HepG2 (cell line): ENCODE measurements around the gene BIRC6.

ENCODE experiments used
- CBX5 ChIP-seq: sonication (generic); formaldehyde crosslinking; IDR thresholded peaks from 2 replicates; pipeline ENCODE4 v1.4.0; 2020; ENCODE audit warnings: missing genetic modification reagents, borderline replicate concordance
- MAZ ChIP-seq, 2 experiments: sonication (generic) in 1 of 2; formaldehyde crosslinking in 1 of 2; IDR thresholded peaks; 2 replicates each; pipeline versions ENCODE4 v1.5.0 to v1.6.1; 2012 to 2020; ENCODE audit warnings: low read depth in 2 of 2, mild to moderate bottlenecking in 2 of 2, borderline replicate concordance in 1 of 2, improper control_type of control experiment in 1 of 2, low read length in 1 of 2, missing genetic modification reagents in 1 of 2, moderate library complexity in 1 of 2
- NCOA1 ChIP-seq: sonication (generic); formaldehyde crosslinking; IDR thresholded peaks from 2 replicates; pipeline ENCODE4 v1.9.0; 2021; ENCODE audit warnings: missing genetic modification reagents
- PHB2 ChIP-seq: fragments of 450-650 bp; IDR thresholded peaks from 2 replicates; pipeline ENCODE4 v1.6.1; 2018; ENCODE audit not compliant: partially characterized antibody
- POLR2AphosphoS5 ChIP-seq: IDR thresholded peaks from 2 replicates; pipeline ENCODE4 v1.6.1; 2012; ENCODE audit warnings: low read depth, low read length
- RBM22 ChIP-seq: fragments of 200-400 bp; formaldehyde crosslinking; optimal IDR thresholded peaks from 2 replicates; pipeline ENCODE3; 2017; ENCODE audit warnings: mild to moderate bottlenecking, low read length, moderate library complexity
- ZNF44 ChIP-seq: sonication (generic); formaldehyde crosslinking; IDR thresholded peaks from 2 replicates; pipeline ENCODE4 v1.5.1; 2020; ENCODE audit warnings: mild to moderate bottlenecking, missing genetic modification reagents
- ZNF614 ChIP-seq: IDR thresholded peaks from 2 replicates; pipeline ENCODE4 v1.6.1; 2018; ENCODE audit warnings: missing biosample characterization, missing genetic modification reagents, inconsistent platforms, borderline replicate concordance
- ZSCAN29 ChIP-seq: sonication (generic); formaldehyde crosslinking; conservative IDR thresholded peaks from 2 replicates; pipeline ENCODE4 v1.4.0; 2020; ENCODE audit warnings: mild to moderate bottlenecking, missing genetic modification reagents
- TF ChIP-seq, protein P1 (sequence below): sonication (generic); formaldehyde crosslinking; IDR thresholded peaks from 2 replicates; pipeline ENCODE4 v1.5.0; 2020; ENCODE audit warnings: mild to moderate bottlenecking, missing genetic modification reagents, moderate library complexity
- TF ChIP-seq, protein P2 (sequence below): sonication (generic); formaldehyde crosslinking; IDR thresholded peaks from 2 replicates; pipeline ENCODE4 v1.9.0; 2021; ENCODE audit warnings: missing genetic modification reagents, mild to moderate bottlenecking, borderline replicate concordance
- TF ChIP-seq, protein P3 (sequence below): sonication (generic); formaldehyde crosslinking; IDR thresholded peaks from 2 replicates; pipeline ENCODE4 v1.8.1; 2022; ENCODE audit warnings: mild to moderate bottlenecking, missing genetic modification reagents
- TF ChIP-seq, protein P4 (sequence below): sonication (generic); formaldehyde crosslinking; IDR thresholded peaks from 2 replicates; pipeline ENCODE4 v1.5.0; 2020; ENCODE audit warnings: mild to moderate bottlenecking, missing genetic modification reagents
- TF ChIP-seq, protein P5 (sequence below): sonication (generic); formaldehyde crosslinking; IDR thresholded peaks from 2 replicates; pipeline ENCODE4 v1.4.0; 2020; ENCODE audit warnings: missing genetic modification reagents, borderline replicate concordance

DNA sequence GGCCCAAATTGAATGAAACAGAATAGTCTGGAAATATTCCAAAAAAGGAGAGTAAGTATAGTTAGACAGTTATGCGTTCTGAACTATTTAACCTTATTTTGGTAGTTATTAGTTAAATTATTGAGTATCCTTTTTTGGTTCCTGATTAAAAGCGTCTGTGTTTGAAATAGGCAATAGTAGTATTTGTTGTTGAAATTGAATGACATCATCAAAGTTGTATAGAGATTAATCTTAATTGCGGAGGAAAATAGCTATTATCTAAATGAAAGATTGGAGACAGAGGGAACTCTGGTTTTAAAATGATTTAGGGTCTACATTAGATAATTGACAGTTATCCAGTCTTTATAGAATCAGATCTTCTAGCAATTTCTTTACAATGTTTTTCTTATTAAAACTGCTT is 115.8 kb downstream of the BIRC6 start:
- no peak for TF ChIP-seq MAZ (IDR thresholded peaks at IDR 0.05; ENCODE audit: borderline replicate concordance, low read depth, low read length)
- no peak for TF ChIP-seq MAZ (CRISPR knock-in tag; IDR thresholded peaks at IDR 0.05; ENCODE audit: low read depth)
- TF ChIP-seq, protein P1, sequence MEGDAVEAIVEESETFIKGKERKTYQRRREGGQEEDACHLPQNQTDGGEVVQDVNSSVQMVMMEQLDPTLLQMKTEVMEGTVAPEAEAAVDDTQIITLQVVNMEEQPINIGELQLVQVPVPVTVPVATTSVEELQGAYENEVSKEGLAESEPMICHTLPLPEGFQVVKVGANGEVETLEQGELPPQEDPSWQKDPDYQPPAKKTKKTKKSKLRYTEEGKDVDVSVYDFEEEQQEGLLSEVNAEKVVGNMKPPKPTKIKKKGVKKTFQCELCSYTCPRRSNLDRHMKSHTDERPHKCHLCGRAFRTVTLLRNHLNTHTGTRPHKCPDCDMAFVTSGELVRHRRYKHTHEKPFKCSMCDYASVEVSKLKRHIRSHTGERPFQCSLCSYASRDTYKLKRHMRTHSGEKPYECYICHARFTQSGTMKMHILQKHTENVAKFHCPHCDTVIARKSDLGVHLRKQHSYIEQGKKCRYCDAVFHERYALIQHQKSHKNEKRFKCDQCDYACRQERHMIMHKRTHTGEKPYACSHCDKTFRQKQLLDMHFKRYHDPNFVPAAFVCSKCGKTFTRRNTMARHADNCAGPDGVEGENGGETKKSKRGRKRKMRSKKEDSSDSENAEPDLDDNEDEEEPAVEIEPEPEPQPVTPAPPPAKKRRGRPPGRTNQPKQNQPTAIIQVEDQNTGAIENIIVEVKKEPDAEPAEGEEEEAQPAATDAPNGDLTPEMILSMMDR = no peak
- TF ChIP-seq CBX5 (CRISPR knock-in tag) = no peak
- TF ChIP-seq, protein P2, sequence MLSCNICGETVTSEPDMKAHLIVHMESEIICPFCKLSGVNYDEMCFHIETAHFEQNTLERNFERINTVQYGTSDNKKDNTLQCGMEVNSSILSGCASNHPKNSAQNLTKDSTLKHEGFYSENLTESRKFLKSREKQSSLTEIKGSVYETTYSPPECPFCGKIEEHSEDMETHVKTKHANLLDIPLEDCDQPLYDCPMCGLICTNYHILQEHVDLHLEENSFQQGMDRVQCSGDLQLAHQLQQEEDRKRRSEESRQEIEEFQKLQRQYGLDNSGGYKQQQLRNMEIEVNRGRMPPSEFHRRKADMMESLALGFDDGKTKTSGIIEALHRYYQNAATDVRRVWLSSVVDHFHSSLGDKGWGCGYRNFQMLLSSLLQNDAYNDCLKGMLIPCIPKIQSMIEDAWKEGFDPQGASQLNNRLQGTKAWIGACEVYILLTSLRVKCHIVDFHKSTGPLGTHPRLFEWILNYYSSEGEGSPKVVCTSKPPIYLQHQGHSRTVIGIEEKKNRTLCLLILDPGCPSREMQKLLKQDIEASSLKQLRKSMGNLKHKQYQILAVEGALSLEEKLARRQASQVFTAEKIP (CRISPR knock-in tag) = no peak
- no peak for TF ChIP-seq ZNF44 (CRISPR knock-in tag)
- TF ChIP-seq, protein P3, sequence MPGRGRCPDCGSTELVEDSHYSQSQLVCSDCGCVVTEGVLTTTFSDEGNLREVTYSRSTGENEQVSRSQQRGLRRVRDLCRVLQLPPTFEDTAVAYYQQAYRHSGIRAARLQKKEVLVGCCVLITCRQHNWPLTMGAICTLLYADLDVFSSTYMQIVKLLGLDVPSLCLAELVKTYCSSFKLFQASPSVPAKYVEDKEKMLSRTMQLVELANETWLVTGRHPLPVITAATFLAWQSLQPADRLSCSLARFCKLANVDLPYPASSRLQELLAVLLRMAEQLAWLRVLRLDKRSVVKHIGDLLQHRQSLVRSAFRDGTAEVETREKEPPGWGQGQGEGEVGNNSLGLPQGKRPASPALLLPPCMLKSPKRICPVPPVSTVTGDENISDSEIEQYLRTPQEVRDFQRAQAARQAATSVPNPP (CRISPR knock-in tag) = no peak
- TF ChIP-seq ZSCAN29 (CRISPR knock-in tag) = no peak
- TF ChIP-seq, protein P4, sequence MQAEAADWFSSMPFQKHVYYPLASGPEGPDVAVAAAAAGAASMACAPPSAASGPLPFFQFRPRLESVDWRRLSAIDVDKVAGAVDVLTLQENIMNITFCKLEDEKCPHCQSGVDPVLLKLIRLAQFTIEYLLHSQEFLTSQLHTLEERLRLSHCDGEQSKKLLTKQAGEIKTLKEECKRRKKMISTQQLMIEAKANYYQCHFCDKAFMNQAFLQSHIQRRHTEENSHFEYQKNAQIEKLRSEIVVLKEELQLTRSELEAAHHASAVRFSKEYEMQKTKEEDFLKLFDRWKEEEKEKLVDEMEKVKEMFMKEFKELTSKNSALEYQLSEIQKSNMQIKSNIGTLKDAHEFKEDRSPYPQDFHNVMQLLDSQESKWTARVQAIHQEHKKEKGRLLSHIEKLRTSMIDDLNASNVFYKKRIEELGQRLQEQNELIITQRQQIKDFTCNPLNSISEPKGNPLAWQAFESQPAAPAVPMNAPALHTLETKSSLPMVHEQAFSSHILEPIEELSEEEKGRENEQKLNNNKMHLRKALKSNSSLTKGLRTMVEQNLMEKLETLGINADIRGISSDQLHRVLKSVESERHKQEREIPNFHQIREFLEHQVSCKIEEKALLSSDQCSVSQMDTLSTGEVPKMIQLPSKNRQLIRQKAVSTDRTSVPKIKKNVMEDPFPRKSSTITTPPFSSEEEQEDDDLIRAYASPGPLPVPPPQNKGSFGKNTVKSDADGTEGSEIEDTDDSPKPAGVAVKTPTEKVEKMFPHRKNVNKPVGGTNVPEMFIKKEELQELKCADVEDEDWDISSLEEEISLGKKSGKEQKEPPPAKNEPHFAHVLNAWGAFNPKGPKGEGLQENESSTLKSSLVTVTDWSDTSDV (CRISPR knock-in tag) = no peak
- TF ChIP-seq NCOA1 (CRISPR knock-in tag) = no peak
- no peak for TF ChIP-seq POLR2AphosphoS5
- TF ChIP-seq, protein P5, sequence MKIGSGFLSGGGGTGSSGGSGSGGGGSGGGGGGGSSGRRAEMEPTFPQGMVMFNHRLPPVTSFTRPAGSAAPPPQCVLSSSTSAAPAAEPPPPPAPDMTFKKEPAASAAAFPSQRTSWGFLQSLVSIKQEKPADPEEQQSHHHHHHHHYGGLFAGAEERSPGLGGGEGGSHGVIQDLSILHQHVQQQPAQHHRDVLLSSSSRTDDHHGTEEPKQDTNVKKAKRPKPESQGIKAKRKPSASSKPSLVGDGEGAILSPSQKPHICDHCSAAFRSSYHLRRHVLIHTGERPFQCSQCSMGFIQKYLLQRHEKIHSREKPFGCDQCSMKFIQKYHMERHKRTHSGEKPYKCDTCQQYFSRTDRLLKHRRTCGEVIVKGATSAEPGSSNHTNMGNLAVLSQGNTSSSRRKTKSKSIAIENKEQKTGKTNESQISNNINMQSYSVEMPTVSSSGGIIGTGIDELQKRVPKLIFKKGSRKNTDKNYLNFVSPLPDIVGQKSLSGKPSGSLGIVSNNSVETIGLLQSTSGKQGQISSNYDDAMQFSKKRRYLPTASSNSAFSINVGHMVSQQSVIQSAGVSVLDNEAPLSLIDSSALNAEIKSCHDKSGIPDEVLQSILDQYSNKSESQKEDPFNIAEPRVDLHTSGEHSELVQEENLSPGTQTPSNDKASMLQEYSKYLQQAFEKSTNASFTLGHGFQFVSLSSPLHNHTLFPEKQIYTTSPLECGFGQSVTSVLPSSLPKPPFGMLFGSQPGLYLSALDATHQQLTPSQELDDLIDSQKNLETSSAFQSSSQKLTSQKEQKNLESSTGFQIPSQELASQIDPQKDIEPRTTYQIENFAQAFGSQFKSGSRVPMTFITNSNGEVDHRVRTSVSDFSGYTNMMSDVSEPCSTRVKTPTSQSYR (CRISPR knock-in tag) = no peak
- no peak for TF ChIP-seq RBM22
- TF ChIP-seq PHB2 = no peak
- no peak for TF ChIP-seq ZNF614 (CRISPR knock-in tag)
